Endothelial cell of umbilical vein (primary cell): ENCODE measurements around the gene ISM2.

ENCODE experiments used
- CTCF ChIP-seq, 2 donors: IDR thresholded peaks; 1 replicate in 1 of 2; 2 replicates in 1 of 2; pipeline ENCODE4 v1.5.1; 2011; ENCODE audit warnings: low read length in 2 of 2, mild to moderate bottlenecking in 2 of 2, moderate library complexity in 2 of 2, control low read depth in 1 of 2, inconsistent platforms in 1 of 2, low read depth in 1 of 2; ENCODE audit not compliant: insufficient read depth in 1 of 2; ENCODE audit errors: extremely low read depth in 1 of 2
- EZH2 ChIP-seq: IDR thresholded peaks from 2 replicates; pipeline ENCODE4 v1.6.1; 2012; ENCODE audit warnings: borderline replicate concordance, low read depth, mild to moderate bottlenecking, moderate library complexity, low read length, inconsistent platforms; ENCODE audit not compliant: severe bottlenecking
- FOS ChIP-seq: IDR thresholded peaks from 2 replicates; pipeline ENCODE4 v1.6.1; 2011; ENCODE audit warnings: mild to moderate bottlenecking, low read length, moderate library complexity, borderline replicate concordance; ENCODE audit not compliant: insufficient read depth
- GATA2 ChIP-seq: IDR thresholded peaks from 2 replicates; pipeline ENCODE4 v1.7.0; 2011; ENCODE audit warnings: low read depth, mild to moderate bottlenecking, moderate library complexity, mixed read lengths, low read length; ENCODE audit not compliant: insufficient read length, insufficient read depth
- JUN ChIP-seq: IDR thresholded peaks from 2 replicates; pipeline ENCODE4 v1.6.1; 2011; ENCODE audit warnings: borderline replicate concordance, low read depth; ENCODE audit not compliant: insufficient read length, insufficient read depth
- MYC ChIP-seq: IDR thresholded peaks from one replicate; pipeline ENCODE4 v1.6.1; 2011; ENCODE audit warnings: mild to moderate bottlenecking, low read depth, low read length
- POLR2A ChIP-seq: IDR thresholded peaks from 2 replicates; pipeline ENCODE4 v1.6.1; 2012; ENCODE audit warnings: low read depth, mild to moderate bottlenecking, control low read depth, low read length
- POLR2AphosphoS5 ChIP-seq: IDR thresholded peaks from 2 replicates; pipeline ENCODE4 v1.6.1; 2012; ENCODE audit warnings: low read depth, mild to moderate bottlenecking, control low read depth, low read length, moderate library complexity; ENCODE audit not compliant: insufficient read depth
- TF ChIP-seq, protein P1 (sequence below): IDR thresholded peaks from 2 replicates; pipeline ENCODE4 v1.6.1; 2011; ENCODE audit not compliant: insufficient read depth, insufficient read length

DNA sequence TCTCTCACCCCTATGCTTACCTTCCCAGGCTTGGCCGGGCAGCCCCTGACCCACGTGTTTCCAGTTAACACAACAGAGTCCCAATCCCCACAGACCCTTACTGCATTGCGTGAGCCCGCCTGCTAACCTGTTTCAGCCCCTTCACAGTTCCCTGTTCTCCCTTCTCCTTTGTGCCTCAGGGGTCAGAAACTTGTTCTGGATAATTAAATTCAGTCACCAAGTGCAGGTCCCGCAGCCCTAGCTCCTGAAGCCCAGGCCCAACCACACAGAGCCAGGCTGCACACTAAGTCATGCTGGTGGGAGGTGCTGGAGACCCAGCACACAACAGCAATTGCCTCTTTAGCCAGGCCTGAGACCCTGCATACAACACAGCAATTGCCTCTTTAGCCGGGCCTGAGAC lies 9.6 kb downstream of the ISM2 start:
- no peak for TF ChIP-seq EZH2
- TF ChIP-seq CTCF (IDR thresholded peaks at IDR 0.05; ENCODE audit: extremely low read depth in 1 of 2, insufficient read depth in 1 of 2, low read depth in 1 of 2, low read length in 2 of 2), result no peak
- no peak for TF ChIP-seq POLR2AphosphoS5
- no peak for TF ChIP-seq POLR2A
- TF ChIP-seq, protein P1, sequence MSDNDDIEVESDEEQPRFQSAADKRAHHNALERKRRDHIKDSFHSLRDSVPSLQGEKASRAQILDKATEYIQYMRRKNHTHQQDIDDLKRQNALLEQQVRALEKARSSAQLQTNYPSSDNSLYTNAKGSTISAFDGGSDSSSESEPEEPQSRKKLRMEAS, result no peak
- no peak for TF ChIP-seq JUN
- TF ChIP-seq GATA2, result no peak
- no peak for TF ChIP-seq MYC
- TF ChIP-seq FOS, result no peak
